HG02970 (cell line): Measurements from ENCODE around the gene KISS1.

Experiments
- ATAC-seq: cut with Tn5 transposase; IDR thresholded peaks from one replicate; pipeline ENCODE4 v1.9.1; 2021; ENCODE audit warnings: mild to moderate bottlenecking, moderate library complexity, moderate number of reproducible peaks; ENCODE audit not compliant: unreplicated experiment, low FRiP score

KISS1 gene

DNA sequence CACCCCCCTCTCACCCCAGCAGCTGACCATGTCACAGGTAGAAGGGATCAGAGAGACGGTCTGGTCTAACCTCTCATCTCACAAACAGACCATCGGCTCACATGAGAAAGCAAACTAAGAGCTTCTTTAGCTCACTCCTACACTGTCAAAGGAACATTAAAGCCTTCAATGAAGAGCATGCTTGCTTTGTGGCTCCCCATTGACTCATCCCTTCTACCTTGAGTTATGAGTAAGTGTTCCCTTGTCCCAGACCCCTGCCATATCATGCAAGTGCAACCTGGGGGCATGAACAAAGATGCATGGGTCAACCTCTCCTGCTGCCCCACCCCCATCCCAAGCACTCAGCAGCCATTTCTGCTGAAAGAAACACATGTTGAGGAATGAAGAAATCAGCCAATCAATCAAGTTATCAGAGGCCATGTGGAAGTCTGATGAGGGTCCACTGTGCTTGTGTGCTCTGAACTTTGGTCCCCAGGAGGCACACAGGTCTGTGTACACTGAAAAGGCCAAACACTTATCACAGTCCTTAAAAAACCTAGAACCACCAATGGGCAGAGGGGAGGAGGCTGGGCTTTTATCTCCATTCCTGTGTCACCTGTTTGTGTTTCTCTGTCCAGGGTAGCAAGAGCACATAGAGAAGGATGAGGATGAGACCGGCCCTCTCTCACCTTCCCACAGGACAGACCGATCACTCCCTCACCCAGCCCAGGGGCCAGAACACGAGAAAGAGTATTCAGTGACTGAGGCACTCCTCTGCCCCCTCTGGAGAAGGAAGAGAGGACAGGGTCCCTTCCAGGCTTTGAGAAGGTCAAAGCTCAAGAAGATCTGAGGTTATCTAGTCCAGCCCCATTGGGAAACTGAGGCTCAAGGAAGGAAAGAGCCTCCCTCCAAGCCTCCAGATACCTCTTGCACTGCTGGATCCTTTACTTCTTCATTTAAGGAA lies 54.0 kb downstream of the KISS1 start:
- no peak for ATAC-seq

- ATAC-seq = no peak
These were observed 55.2 kb downstream of the KISS1 start for GRCh38 chr1:204141131-204141530.
